GM12878 (cell line): ENCODE results near the gene ELP4. TPM values are rescaled to one million over a fixed set of nuclear protein-coding genes. Genes with fewer than 3 reads are reported as not detected.

ENCODE experiments used
- ATAC-seq: fragments of 200-7000 bp; cut with Tn5 transposase; 3 replicates; pipeline ENCODE4 v1.9.1; 2020; ENCODE audit warnings: mild to moderate bottlenecking, moderate library complexity
- BruUV-seq: library from RNA; stranded (reverse); fragments of 400-500 nt; replicated peaks from 2 replicates; lab custom pipeline; 2021; lab: Mats Ljungman, UMichigan
- CTCF ChIA-PET: fragments of 300-600 bp; sonication (Branson Sonifier 250); formaldehyde crosslinking; extraction: SDS; loops from one replicate; lab custom pipeline; 2021; ENCODE audit warnings: inconsistent platforms; lab: Yijun Ruan, JAX
- POLR2A ChIA-PET: fragments of 350-600 bp; formaldehyde crosslinking; extraction: SDS; loops from one replicate; lab custom pipeline; 2021; ENCODE audit warnings: inconsistent platforms; lab: Charles Lee
- RAD21 ChIA-PET: fragments of 300-600 bp; sonication (Branson Sonifier 250); formaldehyde crosslinking; loops from one replicate; lab custom pipeline; 2023; ENCODE audit warnings: antibody characterized with exemption; ENCODE audit not compliant: unreplicated experiment; lab: Charles Lee
- SMC1A ChIA-PET: fragments of 300-600 bp; sonication (Branson Sonifier 250); formaldehyde crosslinking; loops from one replicate; lab custom pipeline; 2023; ENCODE audit not compliant: unreplicated experiment, uncharacterized antibody; lab: Charles Lee
- DNase-seq: peaks from one replicate; pipeline ENCODE4 v3.0.0-alpha.2; 2011; ENCODE audit warnings: low read depth, low spot score
- FAIRE-seq: peaks from 3 replicates; lab custom pipeline; 2011; peaks lifted over from hg19 to GRCh38; lab: Jason Lieb, UNC
- H2AFZ ChIP-seq: 2 replicates; pipeline ENCODE4 v1.6.0; 2011; ENCODE audit warnings: low read depth, low read length, control low read depth; ENCODE audit not compliant: control insufficient read depth
- H3K27ac ChIP-seq: 2 replicates; pipeline ENCODE4 v1.5.1; 2011; ENCODE audit warnings: control low read depth; ENCODE audit not compliant: control insufficient read depth, insufficient read depth
- H3K27me3 ChIP-seq, 2 experiments: replicated peaks in 1 of 2; 2 replicates each; pipeline versions ENCODE4 v1.6.0 to v1.6.1; 2011; ENCODE audit warnings: low read length in 1 of 2; ENCODE audit not compliant: control insufficient read depth in 2 of 2, insufficient read depth in 2 of 2
- H3K36me3 ChIP-seq, 2 experiments: 2 replicates each; pipeline ENCODE4 v1.5.1; 2011; ENCODE audit warnings: low read length in 1 of 2; ENCODE audit not compliant: control insufficient read depth in 2 of 2, insufficient read depth in 2 of 2
- H3K4me1 ChIP-seq: 2 replicates; pipeline ENCODE4 v1.6.1; 2011; ENCODE audit warnings: mild to moderate bottlenecking, low read length, moderate library complexity, mixed read lengths; ENCODE audit not compliant: control insufficient read depth, insufficient read depth
- H3K4me2 ChIP-seq: 2 replicates; pipeline ENCODE4 v1.6.0; 2011; ENCODE audit warnings: control low read depth; ENCODE audit not compliant: control insufficient read depth, insufficient read depth
- H3K4me3 ChIP-seq: fragments of 200-600 bp; sonication (generic); 2 replicates; pipeline ENCODE4 v1.5.1; 2016
- H3K79me2 ChIP-seq: 2 replicates; pipeline ENCODE4 v1.6.0; 2011; ENCODE audit warnings: low read length; ENCODE audit not compliant: control insufficient read depth, insufficient read depth
- H3K9ac ChIP-seq: 2 replicates; pipeline ENCODE4 v1.8.0; 2011; ENCODE audit warnings: low read length, control low read depth, mixed read lengths; ENCODE audit not compliant: control insufficient read depth, insufficient read depth
- H3K9me3 ChIP-seq: replicated peaks from 3 replicates; pipeline ENCODE4 v1.5.1; 2011; ENCODE audit warnings: mild to moderate bottlenecking, low read length; ENCODE audit not compliant: control insufficient read depth, insufficient read depth
- H4K20me1 ChIP-seq: 2 replicates; pipeline ENCODE4 v1.6.0; 2011; ENCODE audit not compliant: control insufficient read depth, insufficient read depth
- EED ChIP-seq: sonication (generic); IDR thresholded peaks from 2 replicates; pipeline ENCODE4 v1.6.1; 2016; ENCODE audit warnings: antibody characterized with exemption, low read depth
- JUNB ChIP-seq: IDR thresholded peaks from 2 replicates; pipeline ENCODE4 v1.6.1; 2016; ENCODE audit warnings: antibody characterized with exemption, mild to moderate bottlenecking
- JUND ChIP-seq: IDR thresholded peaks from 2 replicates; pipeline ENCODE4 v1.6.1; 2012; ENCODE audit warnings: low read depth, mild to moderate bottlenecking, low read length, improper control_type of control experiment, moderate library complexity
- RAD51 ChIP-seq: fragments of 450-650 bp; IDR thresholded peaks from 2 replicates; pipeline ENCODE4 v1.6.1; 2016; ENCODE audit warnings: moderate library complexity, mild to moderate bottlenecking, inconsistent platforms
- RUNX3 ChIP-seq: IDR thresholded peaks from 2 replicates; pipeline ENCODE4 v1.6.1; 2012; ENCODE audit warnings: low read length, inconsistent platforms
- SMC3 ChIP-seq: IDR thresholded peaks from 2 replicates; pipeline ENCODE4 v1.6.1; 2011; ENCODE audit warnings: low read length, improper control_type of control experiment, borderline replicate concordance
- STAT1 ChIP-seq: fragments of 450-650 bp; conservative IDR thresholded peaks from 2 replicates; pipeline ENCODE4 v1.6.1; 2014; ENCODE audit warnings: antibody characterized with exemption, mild to moderate bottlenecking
- TAF1 ChIP-seq: IDR thresholded peaks from 2 replicates; pipeline ENCODE4 v1.6.1; 2011; ENCODE audit warnings: mild to moderate bottlenecking, low read depth, low read length, borderline replicate concordance
- TCF7 ChIP-seq: IDR thresholded peaks from 2 replicates; pipeline ENCODE4 v1.6.1; 2014; ENCODE audit warnings: antibody characterized with exemption, borderline replicate concordance
- ZNF207 ChIP-seq: fragments of 450-650 bp; IDR thresholded peaks from 2 replicates; pipeline ENCODE4 v1.6.1; 2014; ENCODE audit warnings: antibody characterized with exemption, mild to moderate bottlenecking, borderline replicate concordance
- WGBS: methylation state at CpG from one replicate; pipeline ENCODE4 v1.1.6; 2016; ENCODE audit warnings: low lambda C conversion rate; ENCODE audit not compliant: insufficient replicate concordance, insufficient coverage; ENCODE audit errors: missing lambda C conversion rate; 5-methylcytosine and 5-hydroxymethylcytosine counted together
- in situ Hi-C: fragments of 300-500 bp; cut with MboI; formaldehyde crosslinking; loops from 9 replicates; pipeline ENCODE4 v1.14.3; 2018; ENCODE audit warnings: mixed read lengths
- intact Hi-C: fragments of 100-400 bp; cut with micrococcal nuclease; formaldehyde crosslinking; loops from one replicate; pipeline ENCODE4 v1.14.2; 2022; ENCODE audit not compliant: unreplicated experiment
- polyA plus RNA-seq, 11 experiments: library from polyadenylated mRNA; depleted of rRNA in 4 of 11; unstranded in 6 of 11; stranded (reverse) in 5 of 11; fragments of >200 nt; fragmentation: Nextera tagmentation in 4 of 11; fragmentation: Illumina TruSeq in 1 of 11; extraction: Ambion mirVana in 4 of 11; extraction: Trizol in 1 of 11; gene quantifications; 1 replicate in 1 of 11; 2 replicates in 10 of 11; pipeline versions ENCODE4 v1.2.1 to v1.2.3, GENCODE V29; 2011 to 2016; ENCODE audit warnings: inconsistent platforms in 2 of 11, missing spikeins in 2 of 11, low read depth in 1 of 11
- total RNA-seq, 4 experiments: library from RNA; depleted of rRNA in 3 of 4; stranded (reverse); fragments of >200 nt in 3 of 4; fragmentation: Illumina TruSeq in 1 of 4; extraction: Trizol in 1 of 4; gene quantifications; 2 replicates each; pipeline versions ENCODE4 v1.2.1 to v1.2.3, GENCODE V29; 2013 to 2021
- TF ChIP-seq, protein P1 (sequence below): fragments of 450-650 bp; IDR thresholded peaks from 2 replicates; pipeline ENCODE4 v1.6.1; 2017; ENCODE audit warnings: mild to moderate bottlenecking, low read depth, inconsistent platforms; ENCODE audit not compliant: poor library complexity, severe bottlenecking

ELP4 gene
- total and polyA plus RNA-seq, 10 of the 15 experiments (the other 5 are each of a cell fraction or from before 2014, with no cell fraction given) = 17.7 to 36.1 (median 27.0) TPM

GRCh38 chr11:31492320-31492913, 17.1 kb upstream of the ELP4 start:
- Histone ChIP-seq H2AFZ (no peak overlapping the region), H3K4me3 (no peak overlapping the region), H3K4me2 (no peak overlapping the region), H3K27ac (no peak overlapping the region), H3K9me3 (peaks cover 8% of the 10 kb centered on the region; the same call in 2 of the 3 replicates), H3K27me3 (no peaks in the 10 kb centered on the region), H4K20me1 (no peaks in the 10 kb centered on the region), H3K79me2 (peaks cover 2% of the 10 kb centered on the region), H3K4me1 (no peaks in the 10 kb centered on the region), H3K36me3 (no peaks in the 10 kb centered on the region; a peak in 2 of 4 replicates), H3K9ac (no peak overlapping the region)
- no peak for TF ChIP-seq ZNF207
- peak; percentile 48; the same call in 1 of the 2 replicates for TF ChIP-seq TCF7
- 0 out of 2 replicates have a peak, but pooled peaks have one; percentile 7 for TF ChIP-seq RUNX3
- TF ChIP-seq JUNB = peak; percentile 9; the same call in 1 of the 2 replicates
- TF ChIP-seq TAF1 = no peak
- ChIA-PET POLR2A (interaction anchor here (1.4 kb wide), 1 partner anchor 10 kb away, joined by 3 read pairs; no protein-coding TSS in a partner anchor), CTCF (interaction anchor here (0.9 to 1.6 kb wide), 4 partner anchors 17 to 465 kb away, joined by 3 to 5 read pairs (median 3); no protein-coding TSS in a partner anchor), RAD21 (interaction anchor here (0.9 to 1.1 kb wide), 2 partner anchors 10 to 515 kb away, joined by 3 read pairs; no protein-coding TSS in a partner anchor), SMC1A (interaction anchor here (0.9 kb wide), 2 partner anchors 36 to 146 kb away, joined by 3 read pairs; no protein-coding TSS in a partner anchor)
- intact Hi-C loops (loop anchor here (5.0 kb wide), 1 partner anchor 320 kb away; the partner anchor contains the start of gene PAX6), in situ Hi-C loops (loop anchor here (10.0 kb wide), 1 partner anchor 462 kb away; no protein-coding TSS in a partner anchor)
- DNase-seq = no peak
- 71% methylated on average over 2 of the region's 2 CpGs for WGBS
- no peak for ATAC-seq
- FAIRE-seq = no peak
- BruUV-seq = no TSS peak

- no TSS peak for BruUV-seq
- in situ Hi-C loops (loop anchor here (10.0 kb wide), 1 partner anchor 462 kb away; no protein-coding TSS in a partner anchor), intact Hi-C loops (loop anchor here (5.0 kb wide), 1 partner anchor 319 kb away; the partner anchor contains the start of gene PAX6)
- DNase-seq (no peak), FAIRE-seq (no peak), ATAC-seq (no peak)
- Histone ChIP-seq H3K4me3 (no peak overlapping the region), H3K9ac (no peak overlapping the region), H3K27me3 (no peaks in the 10 kb centered on the region), H3K4me2 (no peak overlapping the region), H4K20me1 (no peaks in the 10 kb centered on the region), H2AFZ (no peak overlapping the region), H3K4me1 (no peaks in the 10 kb centered on the region), H3K36me3 (no peaks in the 10 kb centered on the region; a peak in 2 of 4 replicates), H3K9me3 (peaks cover 8% of the 10 kb centered on the region; the same call in 2 of the 3 replicates), H3K79me2 (peaks cover 2% of the 10 kb centered on the region), H3K27ac (no peak overlapping the region)
- 100% methylated on average over 4 of the region's 4 CpGs for WGBS
- ChIA-PET POLR2A (no interaction called here), RAD21 (no interaction called here), SMC1A (no interaction called here), CTCF (interaction anchor here (0.6 to 1.0 kb wide), 2 partner anchors 10 to 464 kb away, joined by 3 to 4 read pairs; no protein-coding TSS in a partner anchor)
- no peak for TF ChIP-seq RAD51
- TF ChIP-seq EED = no peak
- no peak for TF ChIP-seq STAT1
- no peak for TF ChIP-seq JUND
- TF ChIP-seq, protein P1, sequence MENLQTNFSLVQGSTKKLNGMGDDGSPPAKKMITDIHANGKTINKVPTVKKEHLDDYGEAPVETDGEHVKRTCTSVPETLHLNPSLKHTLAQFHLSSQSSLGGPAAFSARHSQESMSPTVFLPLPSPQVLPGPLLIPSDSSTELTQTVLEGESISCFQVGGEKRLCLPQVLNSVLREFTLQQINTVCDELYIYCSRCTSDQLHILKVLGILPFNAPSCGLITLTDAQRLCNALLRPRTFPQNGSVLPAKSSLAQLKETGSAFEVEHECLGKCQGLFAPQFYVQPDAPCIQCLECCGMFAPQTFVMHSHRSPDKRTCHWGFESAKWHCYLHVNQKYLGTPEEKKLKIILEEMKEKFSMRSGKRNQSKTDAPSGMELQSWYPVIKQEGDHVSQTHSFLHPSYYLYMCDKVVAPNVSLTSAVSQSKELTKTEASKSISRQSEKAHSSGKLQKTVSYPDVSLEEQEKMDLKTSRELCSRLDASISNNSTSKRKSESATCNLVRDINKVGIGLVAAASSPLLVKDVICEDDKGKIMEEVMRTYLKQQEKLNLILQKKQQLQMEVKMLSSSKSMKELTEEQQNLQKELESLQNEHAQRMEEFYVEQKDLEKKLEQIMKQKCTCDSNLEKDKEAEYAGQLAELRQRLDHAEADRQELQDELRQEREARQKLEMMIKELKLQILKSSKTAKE = no peak
- no peak for TF ChIP-seq SMC3
These were observed 16.3 kb upstream of the ELP4 start for GRCh38 chr11:31493235-31493634.
